ENCODE results near the gene SLIT3.

Gene SLIT3

GRCh38 chr5:168660691-168661090 lies 640.2 kb downstream of the SLIT3 start:
- no peaks in the 10 kb centered on the region for H3K36me3 ChIP-seq (ENCODE audit: insufficient read depth, low read length)
- H3K27ac ChIP-seq (ENCODE audit: low read depth, low read length), result no peak overlapping the region
- no peak overlapping the region for H3K4me3 ChIP-seq (ENCODE audit: low read length)
- no peak overlapping the region for H3K9ac ChIP-seq (ENCODE audit: low read depth, low read length)
- WGBS, result 88% methylated on average over 4 of the region's 4 CpGs
- H3K27me3 ChIP-seq (ENCODE audit: insufficient read depth, low read length), result no peaks in the 10 kb centered on the region
- H3K9me3 ChIP-seq (ENCODE audit: insufficient read depth, low read depth, low read length), result no peaks in the 10 kb centered on the region
- H3K4me1 ChIP-seq (ENCODE audit: insufficient read depth, low read length), result no peaks in the 10 kb centered on the region

- Histone ChIP-seq H3K27me3 (ENCODE audit: insufficient read depth, low read length) (no peaks in the 10 kb centered on the region), H3K36me3 (ENCODE audit: insufficient read depth, low read length) (no peaks in the 10 kb centered on the region), H3K4me1 (ENCODE audit: insufficient read depth, low read length) (no peaks in the 10 kb centered on the region), H3K9ac (ENCODE audit: low read depth, low read length) (no peak overlapping the region), H3K4me3 (ENCODE audit: low read length) (no peak overlapping the region), H3K27ac (ENCODE audit: low read depth, low read length) (no peak overlapping the region), H3K9me3 (ENCODE audit: insufficient read depth, low read depth, low read length) (no peaks in the 10 kb centered on the region)
- 91% methylated on average over 5 of the region's 5 CpGs for WGBS
These were observed 641.6 kb downstream of the SLIT3 start for GRCh38 chr5:168659286-168659847.

DNA sequence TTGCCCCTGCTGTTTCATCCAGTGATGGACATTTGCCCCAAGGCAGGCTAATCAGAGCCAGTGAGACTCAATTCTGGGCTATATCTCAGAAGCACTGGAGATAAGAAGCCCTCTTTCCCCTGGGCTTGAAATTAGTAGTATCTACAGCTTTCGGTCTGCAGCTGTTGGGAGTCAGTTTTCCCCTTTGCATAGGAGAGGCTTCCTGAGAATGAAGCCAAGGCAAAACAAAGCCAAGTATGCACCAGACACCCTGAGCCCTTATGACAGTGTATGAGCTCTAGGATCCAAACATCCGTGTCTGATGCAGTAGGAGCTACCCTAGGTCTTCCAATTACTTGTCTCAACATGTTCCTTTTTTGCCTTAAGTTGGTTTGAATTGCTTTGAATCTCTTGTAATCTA lies 642.5 kb downstream of the SLIT3 start:
- WGBS, result 88% methylated on average over 2 of the region's 2 CpGs
- no peaks in the 10 kb centered on the region; the same call in 1 of the 2 replicates for H3K4me1 ChIP-seq (ENCODE audit: insufficient read depth, low read length)
- H3K27me3 ChIP-seq (ENCODE audit: insufficient read depth, low read length), result no peaks in the 10 kb centered on the region
- H3K36me3 ChIP-seq (ENCODE audit: insufficient read depth, low read length), result no peaks in the 10 kb centered on the region
- no peak overlapping the region for H3K9ac ChIP-seq (ENCODE audit: low read depth, low read length)
- no peak overlapping the region for H3K4me3 ChIP-seq (ENCODE audit: low read length)
- H3K9me3 ChIP-seq (ENCODE audit: insufficient read depth, low read depth, low read length), result no peaks in the 10 kb centered on the region
- H3K27ac ChIP-seq (ENCODE audit: low read depth, low read length), result no peak overlapping the region

DNA sequence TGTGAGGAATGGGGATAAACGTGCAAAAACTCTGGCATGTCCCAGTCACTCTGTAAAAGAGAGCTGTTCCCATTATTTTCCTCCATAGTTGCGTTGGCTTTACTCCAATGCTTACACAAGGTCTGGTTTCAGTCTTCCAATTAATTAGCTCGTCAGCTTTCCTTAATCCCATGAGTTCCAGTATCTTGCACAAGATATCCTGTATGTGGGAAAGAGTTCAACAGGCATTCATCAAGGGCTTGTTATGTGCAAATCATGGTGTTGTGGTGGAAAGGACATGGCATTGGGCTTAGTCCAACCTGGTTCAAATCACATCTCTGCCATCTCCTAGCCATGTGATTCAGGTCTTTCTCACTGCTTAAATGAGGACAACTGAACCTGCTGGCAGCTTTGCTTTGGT lies 644.3 kb downstream of the SLIT3 start:
- H3K36me3 ChIP-seq (ENCODE audit: insufficient read depth, low read length), result no peaks in the 10 kb centered on the region
- H3K9me3 ChIP-seq (ENCODE audit: insufficient read depth, low read depth, low read length), result no peaks in the 10 kb centered on the region
- WGBS, result 90% methylated on average over 3 of the region's 3 CpGs
- no peak overlapping the region for H3K9ac ChIP-seq (ENCODE audit: low read depth, low read length)
- no peaks in the 10 kb centered on the region for H3K27me3 ChIP-seq (ENCODE audit: insufficient read depth, low read length)
- H3K4me3 ChIP-seq (ENCODE audit: low read length), result no peak overlapping the region
- H3K4me1 ChIP-seq (ENCODE audit: insufficient read depth, low read length), result no peaks in the 10 kb centered on the region; the same call in 1 of the 2 replicates
- H3K27ac ChIP-seq (ENCODE audit: low read depth, low read length), result no peak overlapping the region

DNA sequence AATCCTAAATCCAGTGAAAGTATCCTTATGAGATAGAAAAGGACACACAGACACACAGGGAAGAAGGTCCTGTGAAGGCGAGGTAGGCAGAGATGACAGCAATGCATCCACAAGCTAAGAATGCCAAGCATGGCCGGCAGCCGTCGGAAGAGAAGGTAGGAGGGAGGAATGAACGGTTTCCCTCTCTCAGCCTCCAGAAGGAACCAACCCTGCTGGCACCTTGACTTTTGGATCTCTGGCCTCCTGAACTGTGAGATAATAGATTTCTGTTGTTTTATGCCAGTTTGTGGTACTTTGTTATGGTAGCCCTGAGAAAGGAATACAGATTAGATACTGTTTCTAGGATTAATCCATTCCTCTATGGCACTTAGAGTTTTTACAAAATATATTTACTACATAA lies 645.6 kb downstream of the SLIT3 start:
- Histone ChIP-seq H3K4me3 (ENCODE audit: low read length) (no peak overlapping the region), H3K27ac (ENCODE audit: low read depth, low read length) (no peak overlapping the region), H3K27me3 (ENCODE audit: insufficient read depth, low read length) (no peaks in the 10 kb centered on the region), H3K4me1 (ENCODE audit: insufficient read depth, low read length) (no peaks in the 10 kb centered on the region; the same call in 1 of the 2 replicates), H3K9ac (ENCODE audit: low read depth, low read length) (no peak overlapping the region), H3K9me3 (ENCODE audit: insufficient read depth, low read depth, low read length) (no peaks in the 10 kb centered on the region), H3K36me3 (ENCODE audit: insufficient read depth, low read length) (no peaks in the 10 kb centered on the region)
- WGBS, result 88% methylated on average over 5 of the region's 5 CpGs

DNA sequence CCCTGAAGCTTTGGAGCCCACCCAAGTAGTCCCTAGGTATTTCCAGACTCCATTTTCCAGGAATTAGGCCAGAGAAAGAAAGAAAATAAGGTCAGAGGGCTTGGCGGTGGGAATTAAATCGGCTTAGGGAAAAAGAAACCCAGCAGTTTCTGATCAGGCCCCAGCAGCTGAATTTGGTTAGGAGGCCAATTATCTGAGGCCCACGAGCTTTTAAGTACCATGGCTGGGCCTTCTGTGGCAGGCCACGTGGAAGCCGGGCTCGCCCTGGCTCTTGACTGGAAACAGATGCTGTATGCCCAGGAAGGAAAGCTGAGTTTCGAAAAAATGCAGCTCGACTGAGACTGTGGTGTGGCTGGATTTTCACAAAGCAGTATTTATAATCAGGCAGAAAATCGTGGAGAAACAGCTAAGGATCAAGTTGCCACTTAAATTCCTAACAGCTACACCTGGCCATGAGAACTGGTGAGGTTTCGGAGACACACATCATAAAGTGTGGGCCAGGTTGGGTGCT lies 646.7 kb downstream of the SLIT3 start:
- no peaks in the 10 kb centered on the region for H3K9me3 ChIP-seq (ENCODE audit: insufficient read depth, low read depth, low read length)
- H3K4me1 ChIP-seq (ENCODE audit: insufficient read depth, low read length), result no peaks in the 10 kb centered on the region; the same call in 1 of the 2 replicates
- no peak overlapping the region for H3K4me3 ChIP-seq (ENCODE audit: low read length)
- no peak overlapping the region for H3K27ac ChIP-seq (ENCODE audit: low read depth, low read length)
- H3K36me3 ChIP-seq (ENCODE audit: insufficient read depth, low read length), result no peaks in the 10 kb centered on the region
- WGBS, result 89% methylated on average over 10 of the region's 10 CpGs
- no peak overlapping the region for H3K9ac ChIP-seq (ENCODE audit: low read depth, low read length)
- H3K27me3 ChIP-seq (ENCODE audit: insufficient read depth, low read length), result no peaks in the 10 kb centered on the region; the same call in 1 of the 2 replicates

- no peak overlapping the region for H3K27ac ChIP-seq (ENCODE audit: low read depth, low read length)
- H3K27me3 ChIP-seq (ENCODE audit: insufficient read depth, low read length), result no peaks in the 10 kb centered on the region; the same call in 1 of the 2 replicates
- no peak overlapping the region for H3K9ac ChIP-seq (ENCODE audit: low read depth, low read length)
- no peaks in the 10 kb centered on the region for H3K36me3 ChIP-seq (ENCODE audit: insufficient read depth, low read length)
- no peaks in the 10 kb centered on the region; the same call in 1 of the 2 replicates for H3K4me1 ChIP-seq (ENCODE audit: insufficient read depth, low read length)
- 0 out of 2 replicates have a peak, but pooled peaks cover 2% of the 10 kb centered on the region for H3K9me3 ChIP-seq (ENCODE audit: insufficient read depth, low read depth, low read length)
- 92% methylated on average over 4 of the region's 4 CpGs for WGBS
- no peak overlapping the region for H3K4me3 ChIP-seq (ENCODE audit: low read length)
These were observed 647.3 kb downstream of the SLIT3 start for GRCh38 chr5:168653626-168654025.

DNA sequence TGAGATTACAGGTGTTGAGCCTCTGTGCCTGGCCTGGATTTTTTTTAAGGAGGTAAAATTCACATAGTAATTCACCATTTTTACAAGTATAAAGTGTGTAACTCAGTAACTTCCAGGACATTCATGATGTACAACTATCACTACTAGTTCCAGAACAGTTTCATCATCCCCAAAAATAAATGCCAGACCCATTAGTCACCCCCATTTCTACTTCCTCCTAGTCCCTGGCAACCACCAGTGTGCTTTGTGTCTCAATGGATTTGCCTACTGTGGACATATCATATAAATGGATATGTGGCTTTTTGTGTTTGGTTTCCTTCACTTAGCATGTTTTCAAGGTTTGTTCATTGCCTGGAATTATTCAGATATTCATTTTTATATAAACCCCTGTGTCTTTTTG lies 649.3 kb downstream of the SLIT3 start:
- Histone ChIP-seq H3K9me3 (ENCODE audit: insufficient read depth, low read depth, low read length) (0 out of 2 replicates have a peak, but pooled peaks cover 2% of the 10 kb centered on the region), H3K4me1 (ENCODE audit: insufficient read depth, low read length) (no peaks in the 10 kb centered on the region; the same call in 1 of the 2 replicates), H3K27me3 (ENCODE audit: insufficient read depth, low read length) (no peaks in the 10 kb centered on the region; the same call in 1 of the 2 replicates), H3K4me3 (ENCODE audit: low read length) (no peak overlapping the region), H3K36me3 (ENCODE audit: insufficient read depth, low read length) (no peaks in the 10 kb centered on the region), H3K27ac (ENCODE audit: low read depth, low read length) (no peak overlapping the region), H3K9ac (ENCODE audit: low read depth, low read length) (no peak overlapping the region)

DNA sequence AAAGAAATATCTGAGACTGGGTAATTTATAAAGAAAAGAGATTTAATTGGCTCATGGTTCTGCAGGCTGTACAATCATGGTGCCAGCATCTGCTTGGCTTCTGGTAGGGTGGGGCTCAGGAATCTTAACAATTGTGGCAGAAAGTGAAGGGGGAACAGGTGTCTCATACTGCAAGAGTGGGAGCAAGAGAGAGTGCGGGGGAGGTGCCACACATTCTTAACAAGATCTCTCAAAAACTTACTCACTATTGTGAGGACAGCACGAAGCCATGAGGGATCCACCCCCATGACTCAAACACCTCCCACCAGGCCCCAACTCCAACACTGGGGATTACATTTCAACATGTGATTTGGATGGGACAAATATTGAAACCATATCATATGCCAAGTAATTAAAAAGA lies 651.6 kb downstream of the SLIT3 start:
- no peak overlapping the region for H3K9ac ChIP-seq (ENCODE audit: low read depth, low read length)
- no peaks in the 10 kb centered on the region; the same call in 1 of the 2 replicates for H3K27me3 ChIP-seq (ENCODE audit: insufficient read depth, low read length)
- no peaks in the 10 kb centered on the region for H3K36me3 ChIP-seq (ENCODE audit: insufficient read depth, low read length)
- H3K4me3 ChIP-seq (ENCODE audit: low read length), result no peak overlapping the region
- 0 out of 2 replicates have a peak, but pooled peaks cover 2% of the 10 kb centered on the region for H3K9me3 ChIP-seq (ENCODE audit: insufficient read depth, low read depth, low read length)
- no peaks in the 10 kb centered on the region; the same call in 1 of the 2 replicates for H3K4me1 ChIP-seq (ENCODE audit: insufficient read depth, low read length)
- H3K27ac ChIP-seq (ENCODE audit: low read depth, low read length), result no peak overlapping the region
- 85% methylated on average over 2 of the region's 2 CpGs for WGBS

DNA sequence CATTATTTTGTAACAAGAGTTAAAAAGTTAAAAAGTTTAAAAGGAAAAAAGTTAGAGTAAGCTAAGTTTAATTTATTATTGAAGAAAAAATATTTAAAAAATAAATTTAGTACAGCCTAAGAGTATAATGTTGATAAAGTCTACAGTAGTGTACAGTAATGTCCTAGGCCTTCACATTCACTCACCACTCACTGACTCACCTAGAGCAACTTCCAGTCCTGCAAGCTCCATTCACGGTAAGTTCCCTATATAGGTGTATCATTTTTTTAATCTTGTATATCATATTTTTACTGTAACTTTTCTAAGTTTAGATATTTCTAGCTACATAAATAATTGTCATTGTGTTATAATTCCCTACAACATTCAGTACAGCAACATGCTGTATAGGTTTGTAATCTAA lies 652.4 kb downstream of the SLIT3 start:
- no CpG with 5 or more reads among the region's 1 CpG for WGBS
- no peaks in the 10 kb centered on the region for H3K36me3 ChIP-seq (ENCODE audit: insufficient read depth, low read length)
- H3K27me3 ChIP-seq (ENCODE audit: insufficient read depth, low read length), result no peaks in the 10 kb centered on the region; the same call in 1 of the 2 replicates
- H3K9me3 ChIP-seq (ENCODE audit: insufficient read depth, low read depth, low read length), result 0 out of 2 replicates have a peak, but pooled peaks cover 2% of the 10 kb centered on the region
- H3K4me1 ChIP-seq (ENCODE audit: insufficient read depth, low read length), result no peaks in the 10 kb centered on the region; the same call in 1 of the 2 replicates
- H3K27ac ChIP-seq (ENCODE audit: low read depth, low read length), result no peak overlapping the region
- no peak overlapping the region for H3K4me3 ChIP-seq (ENCODE audit: low read length)
- no peak overlapping the region for H3K9ac ChIP-seq (ENCODE audit: low read depth, low read length)

GRCh38 chr5:168648016-168648415 lies 652.9 kb downstream of the SLIT3 start:
- H3K27ac ChIP-seq (ENCODE audit: low read depth, low read length), result no peak overlapping the region
- H3K27me3 ChIP-seq (ENCODE audit: insufficient read depth, low read length), result no peaks in the 10 kb centered on the region; the same call in 1 of the 2 replicates
- H3K4me3 ChIP-seq (ENCODE audit: low read length), result no peak overlapping the region
- 0 out of 2 replicates have a peak, but pooled peaks cover 2% of the 10 kb centered on the region for H3K9me3 ChIP-seq (ENCODE audit: insufficient read depth, low read depth, low read length)
- H3K36me3 ChIP-seq (ENCODE audit: insufficient read depth, low read length), result no peaks in the 10 kb centered on the region
- H3K9ac ChIP-seq (ENCODE audit: low read depth, low read length), result no peak overlapping the region
- H3K4me1 ChIP-seq (ENCODE audit: insufficient read depth, low read length), result no peaks in the 10 kb centered on the region
- 100% methylated on average over 1 of the region's 1 CpG for WGBS
